GM18873 (cell line): ENCODE data around the gene NT5DC3.

Experiments
- ATAC-seq: cut with Tn5 transposase; IDR thresholded peaks from one replicate; pipeline ENCODE4 v1.9.1; 2021; ENCODE audit warnings: mild to moderate bottlenecking, moderate library complexity, moderate number of reproducible peaks; ENCODE audit not compliant: unreplicated experiment, low FRiP score

The NT5DC3 gene

GRCh38 chr12:103786201-103786600 lies 54.8 kb downstream of the NT5DC3 start:
- ATAC-seq, result no peak

DNA sequence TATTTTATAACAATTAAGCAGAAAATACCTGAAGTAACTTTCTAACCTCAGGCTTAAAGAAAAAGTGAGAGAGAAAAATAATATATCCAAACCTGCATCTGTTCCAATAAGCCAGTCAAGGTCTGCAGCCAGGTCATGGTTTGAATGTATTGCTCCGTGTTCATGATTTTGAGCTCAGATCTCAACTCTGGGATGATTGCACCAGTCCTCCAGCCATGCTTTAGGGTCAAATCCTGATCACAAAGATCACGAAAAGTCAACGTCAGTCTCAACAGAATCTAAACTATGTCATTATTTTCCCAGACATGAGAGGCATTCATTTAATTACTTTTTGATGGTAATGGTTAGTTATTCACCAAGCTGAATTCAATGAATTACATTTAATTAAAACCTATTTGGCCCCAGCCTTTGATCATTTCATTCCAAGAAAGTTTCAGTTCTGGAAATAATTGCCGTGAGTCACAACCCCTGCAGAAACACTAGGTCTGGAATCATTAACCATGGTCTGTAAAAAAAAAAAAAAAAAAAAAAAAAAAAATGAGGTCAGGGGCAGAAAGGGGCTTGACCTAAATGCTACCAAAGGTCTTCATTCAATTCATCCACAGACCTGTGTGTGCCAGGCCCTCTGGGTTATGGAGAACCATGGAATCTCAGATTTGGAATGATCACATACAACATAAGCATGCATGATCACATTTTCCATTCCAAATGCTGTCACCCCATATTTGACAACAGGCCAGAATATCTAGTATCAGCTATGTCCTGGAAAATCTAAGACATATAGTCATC lies 55.6 kb downstream of the NT5DC3 start:
- ATAC-seq, result no peak

- ATAC-seq, result no peak
These were observed 57.0 kb downstream of the NT5DC3 start for GRCh38 chr12:103783744-103784664.

DNA sequence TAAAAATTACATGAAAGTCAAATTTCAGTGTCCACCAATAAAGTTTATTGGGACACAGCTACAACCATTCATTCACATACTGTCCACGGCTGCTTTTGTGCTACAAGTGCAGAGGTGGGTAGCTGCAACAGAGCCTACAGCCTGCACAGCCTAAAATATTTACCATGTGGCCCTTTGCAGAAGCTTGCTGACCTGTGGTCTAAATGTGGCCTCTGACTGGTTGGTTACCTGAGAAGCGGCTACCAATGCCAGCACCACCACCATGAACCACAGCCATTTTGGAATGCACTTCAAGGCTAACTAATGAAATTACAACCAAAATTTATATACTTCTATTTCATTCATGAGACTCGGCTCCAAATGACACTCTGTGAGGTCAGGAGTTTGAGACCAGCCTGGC lies 58.6 kb downstream of the NT5DC3 start:
- ATAC-seq, result no peak

GRCh38 chr12:103780992-103781391 lies 60.0 kb downstream of the NT5DC3 start:
- no peak for ATAC-seq

DNA sequence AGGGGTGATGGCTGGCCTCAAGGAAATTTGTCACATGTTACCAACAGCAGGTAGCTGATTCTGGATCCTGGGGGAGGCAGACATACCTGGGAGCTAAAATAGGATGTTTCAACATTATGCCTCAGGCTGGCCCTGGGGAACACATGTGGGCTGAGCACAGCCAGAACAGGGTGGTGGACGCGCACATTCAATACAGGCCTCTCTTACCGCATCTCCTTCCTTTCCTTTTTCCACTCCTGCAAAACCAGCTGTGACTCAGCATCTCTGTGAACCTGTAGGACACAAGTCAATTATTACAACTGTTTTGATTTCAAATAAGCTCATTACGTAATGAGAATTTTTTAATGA lies 61.0 kb downstream of the NT5DC3 start:
- no peak for ATAC-seq

DNA sequence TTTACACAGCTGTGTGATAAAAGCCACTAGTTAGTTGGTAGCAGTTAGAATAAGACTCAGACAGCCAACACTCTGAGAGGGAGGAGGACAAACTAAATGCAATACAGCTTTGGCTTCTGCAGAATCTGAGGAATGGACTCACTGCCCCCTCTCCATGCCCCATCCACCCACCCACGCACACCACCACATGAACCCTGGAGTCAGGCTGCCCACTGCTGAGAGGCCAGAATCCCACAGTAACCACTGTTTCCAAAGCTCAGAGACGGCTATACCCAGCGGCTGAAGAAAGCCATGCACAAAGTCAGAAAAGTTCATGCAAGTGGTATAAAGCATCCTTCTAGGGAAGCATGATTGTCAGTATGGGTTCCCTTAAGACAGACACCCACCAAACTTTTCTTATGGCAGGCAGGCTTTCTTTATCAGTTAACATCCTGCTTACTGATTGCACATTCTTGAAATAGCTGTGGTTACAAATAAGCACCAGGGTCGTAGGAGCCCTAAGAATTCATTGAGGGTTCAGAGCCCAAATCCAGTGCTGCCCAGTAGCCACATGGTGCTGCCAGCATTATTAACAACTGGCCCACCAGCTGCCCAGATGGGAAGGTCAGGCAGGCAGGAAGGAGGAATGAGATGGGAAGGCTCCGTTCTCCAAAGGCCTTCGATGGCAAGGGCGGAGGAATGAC lies 61.5 kb downstream of the NT5DC3 start:
- no peak for ATAC-seq

DNA sequence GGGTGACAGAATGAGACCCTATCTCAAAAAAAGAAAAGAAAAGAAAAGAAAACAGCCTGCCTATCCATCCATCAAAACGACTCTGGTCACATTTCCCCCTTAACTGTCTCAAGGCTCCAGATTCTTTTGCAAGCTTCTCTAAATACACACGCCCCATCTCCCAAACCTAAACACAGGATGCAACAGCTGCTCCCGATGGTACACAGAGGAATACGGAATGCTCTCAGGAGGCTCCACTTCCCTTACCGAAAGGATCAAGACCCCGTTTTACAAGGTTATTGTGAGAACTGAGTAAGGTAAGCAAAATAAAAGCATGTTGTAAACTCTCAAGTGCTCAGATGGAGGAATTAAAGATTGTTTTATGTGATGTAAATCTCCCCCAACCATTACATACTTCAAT lies 62.3 kb downstream of the NT5DC3 start:
- no peak for ATAC-seq

GRCh38 chr12:103774977-103775560 lies 66.0 kb downstream of the NT5DC3 start:
- ATAC-seq, result no peak

GRCh38 chr12:103773109-103773910 lies 67.7 kb downstream of the NT5DC3 start:
- no peak for ATAC-seq

- ATAC-seq, result no peak
These were observed 68.5 kb downstream of the NT5DC3 start for GRCh38 chr12:103772367-103773108.

- no peak for ATAC-seq
These were observed 69.6 kb downstream of the NT5DC3 start for GRCh38 chr12:103771466-103771865.

GRCh38 chr12:103769240-103769945 lies 71.6 kb downstream of the NT5DC3 start:
- no peak for ATAC-seq

GRCh38 chr12:103768467-103769123 lies 72.4 kb downstream of the NT5DC3 start:
- no peak for ATAC-seq

DNA sequence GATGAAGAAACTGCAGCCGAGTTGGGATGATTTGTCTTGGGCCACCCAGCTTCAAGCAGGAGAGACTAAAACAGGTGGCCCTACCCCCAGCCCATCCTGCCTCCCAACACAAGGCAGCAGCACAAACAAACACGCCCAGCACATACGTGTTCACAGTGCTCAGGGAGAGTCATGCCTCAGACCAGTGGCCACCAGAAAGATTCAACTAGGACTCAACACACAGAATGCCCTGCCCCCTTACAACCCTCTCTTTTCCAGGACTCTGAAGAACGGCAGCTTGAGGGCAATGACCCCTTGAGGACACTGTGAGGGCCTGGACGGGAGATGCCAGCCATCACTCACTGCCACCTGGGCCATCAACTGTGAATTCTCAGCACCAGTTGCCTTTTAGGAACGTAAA lies 75.0 kb downstream of the NT5DC3 start:
- no peak for ATAC-seq

GRCh38 chr12:103765322-103765721 lies 75.7 kb downstream of the NT5DC3 start:
- ATAC-seq, result no peak

- no peak for ATAC-seq
These were observed 78.6 kb downstream of the NT5DC3 start for GRCh38 chr12:103762473-103762872.
